ENCODE measurements around the gene NOTUM.

DNA sequence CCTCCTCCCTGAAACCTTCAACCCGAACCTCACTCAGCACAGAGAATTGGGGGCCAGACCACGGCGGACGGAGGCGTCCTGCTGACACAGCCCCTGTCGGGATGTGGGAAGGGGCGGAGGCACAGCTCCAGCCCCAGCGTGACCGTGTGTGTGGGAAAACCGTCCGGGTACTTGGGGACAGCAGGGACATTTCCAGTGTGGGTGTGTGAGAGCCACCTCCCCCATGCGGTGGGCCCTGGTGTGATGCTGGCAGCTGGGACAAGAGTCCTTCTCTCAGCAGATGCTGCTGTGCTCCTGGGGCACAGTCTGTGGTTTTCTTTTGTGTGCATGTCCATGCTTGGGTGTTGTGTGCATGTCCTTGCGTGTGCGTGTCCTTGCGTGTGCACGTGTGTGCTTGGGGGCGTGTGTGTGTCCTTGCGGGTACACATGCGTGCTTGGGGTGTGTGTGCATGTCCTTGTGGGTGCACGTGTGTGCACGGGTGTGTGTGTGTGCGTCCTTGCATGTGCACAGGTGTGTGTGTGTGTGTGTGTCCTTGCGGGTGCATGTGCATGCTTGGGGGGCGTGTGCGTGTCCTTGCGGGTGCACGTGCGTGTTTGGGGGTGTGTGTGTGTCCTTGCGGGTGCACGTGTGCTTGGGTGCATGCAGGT, 44.8 kb upstream of the NOTUM start:
- TF ChIP-seq, protein P1, sequence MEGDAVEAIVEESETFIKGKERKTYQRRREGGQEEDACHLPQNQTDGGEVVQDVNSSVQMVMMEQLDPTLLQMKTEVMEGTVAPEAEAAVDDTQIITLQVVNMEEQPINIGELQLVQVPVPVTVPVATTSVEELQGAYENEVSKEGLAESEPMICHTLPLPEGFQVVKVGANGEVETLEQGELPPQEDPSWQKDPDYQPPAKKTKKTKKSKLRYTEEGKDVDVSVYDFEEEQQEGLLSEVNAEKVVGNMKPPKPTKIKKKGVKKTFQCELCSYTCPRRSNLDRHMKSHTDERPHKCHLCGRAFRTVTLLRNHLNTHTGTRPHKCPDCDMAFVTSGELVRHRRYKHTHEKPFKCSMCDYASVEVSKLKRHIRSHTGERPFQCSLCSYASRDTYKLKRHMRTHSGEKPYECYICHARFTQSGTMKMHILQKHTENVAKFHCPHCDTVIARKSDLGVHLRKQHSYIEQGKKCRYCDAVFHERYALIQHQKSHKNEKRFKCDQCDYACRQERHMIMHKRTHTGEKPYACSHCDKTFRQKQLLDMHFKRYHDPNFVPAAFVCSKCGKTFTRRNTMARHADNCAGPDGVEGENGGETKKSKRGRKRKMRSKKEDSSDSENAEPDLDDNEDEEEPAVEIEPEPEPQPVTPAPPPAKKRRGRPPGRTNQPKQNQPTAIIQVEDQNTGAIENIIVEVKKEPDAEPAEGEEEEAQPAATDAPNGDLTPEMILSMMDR (IDR thresholded peaks at IDR 0.05; ENCODE audit: insufficient read depth, low read depth, low read length), result no peak
- no peak for TF ChIP-seq EZH2 (IDR thresholded peaks at IDR 0.05; ENCODE audit: insufficient read depth, low read length)
